SK-N-SH treated with all-trans-retinoic acid at 6 μM for 48 hours (cell line): ENCODE data around the gene ATP1A3.
A peak's percentile ranks its signal among the peaks of the same experiment; 100 is the strongest.

Experiments used
- ATAC-seq: fragments of 200-7000 bp; cut with Tn5 transposase; 3 replicates; pipeline ENCODE4 v1.9.1; 2020; ENCODE audit warnings: mild to moderate bottlenecking, moderate library complexity
- ARNTL ChIP-seq: fragments of 450-650 bp; formaldehyde crosslinking; IDR thresholded peaks from 2 replicates; pipeline ENCODE4 v1.5.0; 2020; ENCODE audit warnings: low read depth, mild to moderate bottlenecking, moderate library complexity, borderline replicate concordance
- BACH2 ChIP-seq: fragments of 250-450 bp; sonication (Bioruptor Pico); IDR thresholded peaks from 2 replicates; pipeline ENCODE4 v1.9.0; 2021; ENCODE audit warnings: mild to moderate bottlenecking, borderline replicate concordance
- CREB5 ChIP-seq: fragments of 250-450 bp; sonication (Bioruptor Pico); IDR thresholded peaks from 2 replicates; pipeline ENCODE4 v1.5.1; 2020; ENCODE audit warnings: low read depth, mild to moderate bottlenecking, moderate library complexity
- CSDC2 ChIP-seq: fragments of 250-450 bp; sonication (Bioruptor Pico); IDR thresholded peaks from 2 replicates; pipeline ENCODE4 v1.5.0; 2020; ENCODE audit warnings: mild to moderate bottlenecking, moderate library complexity
- OSR1 ChIP-seq: fragments of 250-450 bp; sonication (Bioruptor Pico); IDR thresholded peaks from 2 replicates; pipeline ENCODE4 v1.8.0; 2022; ENCODE audit warnings: moderate library complexity, mild to moderate bottlenecking, inconsistent platforms
- POU6F1 ChIP-seq: fragments of 250-450 bp; sonication (Bioruptor Pico); IDR thresholded peaks from 2 replicates; pipeline ENCODE4 v1.8.0; 2021; ENCODE audit warnings: low read depth, mild to moderate bottlenecking, moderate library complexity, borderline replicate concordance
- PPARA ChIP-seq: fragments of 250-450 bp; sonication (Bioruptor Pico); IDR thresholded peaks from 2 replicates; pipeline ENCODE4 v1.5.0; 2020; ENCODE audit warnings: mild to moderate bottlenecking, borderline replicate concordance
- RARB ChIP-seq: fragments of 250-450 bp; sonication (Bioruptor Pico); IDR thresholded peaks from 2 replicates; pipeline ENCODE4 v1.8.0; 2021; ENCODE audit warnings: mild to moderate bottlenecking, moderate library complexity
- SNAI2 ChIP-seq: fragments of 250-450 bp; sonication (Bioruptor Pico); IDR thresholded peaks from 2 replicates; pipeline ENCODE4 v1.5.0; 2020; ENCODE audit warnings: mild to moderate bottlenecking, moderate library complexity
- ZC3H10 ChIP-seq: fragments of 250-450 bp; sonication (Bioruptor Pico); IDR thresholded peaks from 2 replicates; pipeline ENCODE4 v1.5.1; 2021; ENCODE audit warnings: mild to moderate bottlenecking, moderate library complexity
- ZFP3 ChIP-seq: fragments of 250-450 bp; sonication (Bioruptor Pico); IDR thresholded peaks from 2 replicates; pipeline ENCODE4 v1.5.0; 2020; ENCODE audit warnings: mild to moderate bottlenecking, moderate library complexity
- ZFP30 ChIP-seq: fragments of 450-650 bp; formaldehyde crosslinking; IDR thresholded peaks from 2 replicates; pipeline ENCODE4 v1.5.0; 2022; ENCODE audit warnings: mild to moderate bottlenecking, moderate library complexity
- ZNF565 ChIP-seq: fragments of 450-650 bp; formaldehyde crosslinking; conservative IDR thresholded peaks from 2 replicates; pipeline ENCODE4 v1.5.0; 2020; ENCODE audit warnings: low read depth, mild to moderate bottlenecking, moderate library complexity
- ZNF8 ChIP-seq: fragments of 450-650 bp; formaldehyde crosslinking; IDR thresholded peaks from 2 replicates; pipeline ENCODE4 v1.5.0; 2020; ENCODE audit warnings: mild to moderate bottlenecking, moderate library complexity
- TF ChIP-seq, protein P1 (sequence below): fragments of 250-450 bp; sonication (Bioruptor Pico); IDR thresholded peaks from 2 replicates; pipeline ENCODE4 v1.5.0; 2020; ENCODE audit warnings: mild to moderate bottlenecking, moderate library complexity
- TF ChIP-seq, protein P2 (sequence below): fragments of 250-450 bp; sonication (Bioruptor Pico); IDR thresholded peaks from 2 replicates; pipeline ENCODE4 v1.5.1; 2021; ENCODE audit warnings: mild to moderate bottlenecking, moderate library complexity

The ATP1A3 gene

GRCh38 chr19:41951686-41952172 is 42.3 kb downstream of the ATP1A3 start:
- TF ChIP-seq ARNTL (CRISPR knock-in tag): no peak
- ATAC-seq: peak; percentile 94

GRCh38 chr19:41947091-41947490 is 46.9 kb downstream of the ATP1A3 start:
- ATAC-seq: no peak
- TF ChIP-seq ZFP30: no peak
- no peak for TF ChIP-seq ZNF565 (CRISPR knock-in tag)
- no peak for TF ChIP-seq POU6F1
- TF ChIP-seq RARB (CRISPR knock-in tag): no peak
- TF ChIP-seq CSDC2 (CRISPR knock-in tag): no peak
- TF ChIP-seq, protein P1, sequence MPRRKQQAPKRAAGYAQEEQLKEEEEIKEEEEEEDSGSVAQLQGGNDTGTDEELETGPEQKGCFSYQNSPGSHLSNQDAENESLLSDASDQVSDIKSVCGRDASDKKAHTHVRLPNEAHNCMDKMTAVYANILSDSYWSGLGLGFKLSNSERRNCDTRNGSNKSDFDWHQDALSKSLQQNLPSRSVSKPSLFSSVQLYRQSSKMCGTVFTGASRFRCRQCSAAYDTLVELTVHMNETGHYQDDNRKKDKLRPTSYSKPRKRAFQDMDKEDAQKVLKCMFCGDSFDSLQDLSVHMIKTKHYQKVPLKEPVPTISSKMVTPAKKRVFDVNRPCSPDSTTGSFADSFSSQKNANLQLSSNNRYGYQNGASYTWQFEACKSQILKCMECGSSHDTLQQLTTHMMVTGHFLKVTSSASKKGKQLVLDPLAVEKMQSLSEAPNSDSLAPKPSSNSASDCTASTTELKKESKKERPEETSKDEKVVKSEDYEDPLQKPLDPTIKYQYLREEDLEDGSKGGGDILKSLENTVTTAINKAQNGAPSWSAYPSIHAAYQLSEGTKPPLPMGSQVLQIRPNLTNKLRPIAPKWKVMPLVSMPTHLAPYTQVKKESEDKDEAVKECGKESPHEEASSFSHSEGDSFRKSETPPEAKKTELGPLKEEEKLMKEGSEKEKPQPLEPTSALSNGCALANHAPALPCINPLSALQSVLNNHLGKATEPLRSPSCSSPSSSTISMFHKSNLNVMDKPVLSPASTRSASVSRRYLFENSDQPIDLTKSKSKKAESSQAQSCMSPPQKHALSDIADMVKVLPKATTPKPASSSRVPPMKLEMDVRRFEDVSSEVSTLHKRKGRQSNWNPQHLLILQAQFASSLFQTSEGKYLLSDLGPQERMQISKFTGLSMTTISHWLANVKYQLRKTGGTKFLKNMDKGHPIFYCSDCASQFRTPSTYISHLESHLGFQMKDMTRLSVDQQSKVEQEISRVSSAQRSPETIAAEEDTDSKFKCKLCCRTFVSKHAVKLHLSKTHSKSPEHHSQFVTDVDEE (CRISPR knock-in tag): no peak
- no peak for TF ChIP-seq BACH2 (CRISPR knock-in tag)
- no peak for TF ChIP-seq OSR1
- no peak for TF ChIP-seq CREB5 (CRISPR knock-in tag)
- TF ChIP-seq ZFP3 (CRISPR knock-in tag): no peak
- TF ChIP-seq, protein P2, sequence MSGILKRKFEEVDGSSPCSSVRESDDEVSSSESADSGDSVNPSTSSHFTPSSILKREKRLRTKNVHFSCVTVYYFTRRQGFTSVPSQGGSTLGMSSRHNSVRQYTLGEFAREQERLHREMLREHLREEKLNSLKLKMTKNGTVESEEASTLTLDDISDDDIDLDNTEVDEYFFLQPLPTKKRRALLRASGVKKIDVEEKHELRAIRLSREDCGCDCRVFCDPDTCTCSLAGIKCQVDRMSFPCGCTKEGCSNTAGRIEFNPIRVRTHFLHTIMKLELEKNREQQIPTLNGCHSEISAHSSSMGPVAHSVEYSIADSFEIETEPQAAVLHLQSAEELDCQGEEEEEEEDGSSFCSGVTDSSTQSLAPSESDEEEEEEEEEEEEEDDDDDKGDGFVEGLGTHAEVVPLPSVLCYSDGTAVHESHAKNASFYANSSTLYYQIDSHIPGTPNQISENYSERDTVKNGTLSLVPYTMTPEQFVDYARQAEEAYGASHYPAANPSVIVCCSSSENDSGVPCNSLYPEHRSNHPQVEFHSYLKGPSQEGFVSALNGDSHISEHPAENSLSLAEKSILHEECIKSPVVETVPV (CRISPR knock-in tag): no peak
- no peak for TF ChIP-seq SNAI2
- no peak for TF ChIP-seq PPARA (CRISPR knock-in tag)
- no peak for TF ChIP-seq ZNF8 (CRISPR knock-in tag)
- TF ChIP-seq ZC3H10: no peak

GRCh38 chr19:41945135-41945766 is 48.8 kb downstream of the ATP1A3 start:
- no peak for ATAC-seq
- TF ChIP-seq POU6F1 (no peak), CREB5 (CRISPR knock-in tag) (no peak), BACH2 (CRISPR knock-in tag) (no peak), SNAI2 (no peak), ZFP30 (no peak)
- TF ChIP-seq, protein P2 (CRISPR knock-in tag): no peak
